ENCODE data around the gene GOLGA3.

- TF ChIP-seq POLR2AphosphoS5 (IDR thresholded peaks at IDR 0.05) (no peak), CTCF (IDR thresholded peaks at IDR 0.05) (no peak)
Measured at GRCh38 chr12:132776816-132777568, 51.7 kb downstream of the GOLGA3 start.
